HG03469 (cell line): Measurements from ENCODE around the gene TCP11L2.
"Not testable (repeated sequence)": the region's sequence is repeated elsewhere in the genome, so short reads cannot be mapped to it uniquely, and the experiment has no call there.

Source experiments
- ATAC-seq: cut with Tn5 transposase; IDR thresholded peaks from one replicate; pipeline ENCODE4 v1.9.1; 2021; ENCODE audit warnings: mild to moderate bottlenecking, moderate library complexity, moderate number of reproducible peaks; ENCODE audit not compliant: unreplicated experiment

Gene TCP11L2

GRCh38 chr12:106282457-106283097 is 20.0 kb upstream of the TCP11L2 start:
- ATAC-seq = no peak

GRCh38 chr12:106284358-106285105 is 18.0 kb upstream of the TCP11L2 start:
- no peak for ATAC-seq

- no peak for ATAC-seq
Observed at GRCh38 chr12:106285982-106286381, 16.6 kb upstream of the TCP11L2 start.

- ATAC-seq = not testable (repeated sequence)
Observed at GRCh38 chr12:106286576-106287162, 15.9 kb upstream of the TCP11L2 start.

- no peak for ATAC-seq
Observed at GRCh38 chr12:106287364-106287763, 15.2 kb upstream of the TCP11L2 start.

GRCh38 chr12:106288101-106288493 is 14.4 kb upstream of the TCP11L2 start:
- ATAC-seq = no peak

- no peak for ATAC-seq
Observed at GRCh38 chr12:106288494-106289195, 13.9 kb upstream of the TCP11L2 start.

GRCh38 chr12:106289196-106289681 is 13.3 kb upstream of the TCP11L2 start:
- no peak for ATAC-seq

- ATAC-seq = no peak
Observed at GRCh38 chr12:106290666-106291065, 11.9 kb upstream of the TCP11L2 start.

GRCh38 chr12:106291342-106291741 is 11.2 kb upstream of the TCP11L2 start:
- ATAC-seq = no peak

GRCh38 chr12:106292339-106292738 is 10.2 kb upstream of the TCP11L2 start:
- no peak for ATAC-seq

- ATAC-seq = no peak
Observed at GRCh38 chr12:106296179-106296877, 6.2 kb upstream of the TCP11L2 start.

GRCh38 chr12:106297075-106297474 is 5.5 kb upstream of the TCP11L2 start:
- no peak for ATAC-seq

- no peak for ATAC-seq
Observed at GRCh38 chr12:106297681-106298080, 4.9 kb upstream of the TCP11L2 start.

GRCh38 chr12:106299202-106299774 is 3.2 kb upstream of the TCP11L2 start:
- ATAC-seq = no peak

- no peak for ATAC-seq
Observed at GRCh38 chr12:106300761-106301160, 1.8 kb upstream of the TCP11L2 start.

GRCh38 chr12:106301241-106301610 is 1.3 kb upstream of the TCP11L2 start:
- ATAC-seq = no peak

- ATAC-seq = peak; percentile 65
Observed at GRCh38 chr12:106301611-106302321, 767 bp upstream of the TCP11L2 start.

- no peak for ATAC-seq
Observed at GRCh38 chr12:106303202-106303820, 778 bp downstream of the TCP11L2 start.
